CD14-positive monocyte (primary cell): ENCODE data around the gene MRPS24. TPM values are rescaled to one million over a fixed set of nuclear protein-coding genes. Genes with fewer than 3 reads are reported as not detected.

Experiments
- DNase-seq, 3 donors: peaks; one replicate each; pipeline ENCODE4 v3.0.0-alpha.2; 2011 to 2022
- H2AFZ ChIP-seq: 2 replicates; pipeline ENCODE4 v1.6.0; 2012; ENCODE audit warnings: mild to moderate bottlenecking, low read depth, low read length, inconsistent platforms; ENCODE audit not compliant: insufficient read depth, poor library complexity, severe bottlenecking
- H3K27ac ChIP-seq, 2 donors: 1 replicate in 1 of 2; 2 replicates in 1 of 2; pipeline ENCODE4 v1.5.1; 2012 to 2013; ENCODE audit warnings: low read length in 2 of 2, control low read depth in 1 of 2, inconsistent platforms in 1 of 2, low read depth in 1 of 2, mild to moderate bottlenecking in 1 of 2
- H3K27me3 ChIP-seq, 2 donors: one replicate each; pipeline versions ENCODE4 v1.6.0 to v1.6.1; 2011 to 2013; ENCODE audit warnings: low read length in 2 of 2; ENCODE audit not compliant: control insufficient read depth in 2 of 2, insufficient read depth in 2 of 2
- H3K36me3 ChIP-seq, 2 donors: replicated peaks in 1 of 2; 1 replicate in 1 of 2; 2 replicates in 1 of 2; pipeline versions ENCODE4 v1.5.1 to v1.6.1; 2012 to 2013; ENCODE audit warnings: low read length in 2 of 2, control low read depth in 1 of 2, inconsistent platforms in 1 of 2, mild to moderate bottlenecking in 1 of 2; ENCODE audit not compliant: insufficient read depth in 2 of 2, control insufficient read depth in 1 of 2
- H3K4me1 ChIP-seq, 2 donors: 1 replicate in 1 of 2; 2 replicates in 1 of 2; pipeline versions ENCODE4 v1.5.1 to v1.6.1; 2012 to 2013; ENCODE audit warnings: low read length in 2 of 2, control low read depth in 1 of 2, inconsistent platforms in 1 of 2, mild to moderate bottlenecking in 1 of 2, moderate library complexity in 1 of 2; ENCODE audit not compliant: insufficient read depth in 2 of 2, control insufficient read depth in 1 of 2
- H3K4me2 ChIP-seq: replicated peaks from 2 replicates; pipeline ENCODE3; 2012; ENCODE audit warnings: low read length, moderate library complexity, mild to moderate bottlenecking; ENCODE audit not compliant: poor library complexity, severe bottlenecking; ENCODE audit errors: extremely low read depth
- H3K4me3 ChIP-seq, 3 experiments: fragments of 200-600 bp in 1 of 3; sonication (generic) in 1 of 3; replicated peaks in 1 of 3; 1 replicate in 2 of 3; 2 replicates in 1 of 3; pipeline ENCODE4 v1.5.1; 2011 to 2013; ENCODE audit warnings: low read length in 3 of 3, mild to moderate bottlenecking in 3 of 3, control low read depth in 2 of 3, low read depth in 2 of 3, inconsistent platforms in 1 of 3, moderate library complexity in 1 of 3
- H3K79me2 ChIP-seq: 2 replicates; pipeline ENCODE4 v1.6.0; 2012; ENCODE audit warnings: mild to moderate bottlenecking, control low read depth, inconsistent platforms, low read length, moderate library complexity; ENCODE audit not compliant: insufficient read depth
- H3K9ac ChIP-seq: 2 replicates; pipeline ENCODE4 v1.6.0; 2017; ENCODE audit warnings: low read length, mild to moderate bottlenecking; ENCODE audit not compliant: insufficient read depth, poor library complexity, severe bottlenecking
- H3K9me3 ChIP-seq, 2 donors: replicated peaks in 1 of 2; 1 replicate in 1 of 2; 2 replicates in 1 of 2; pipeline versions ENCODE4 v1.5.1 to v1.6.1; 2012 to 2013; ENCODE audit warnings: low read length in 2 of 2, control low read depth in 1 of 2; ENCODE audit not compliant: control insufficient read depth in 1 of 2, insufficient read depth in 1 of 2
- H4K20me1 ChIP-seq: 2 replicates; pipeline ENCODE4 v1.6.0; 2012; ENCODE audit warnings: mild to moderate bottlenecking, low read length, control low read depth, moderate library complexity; ENCODE audit not compliant: insufficient read depth
- H3K27ac Mint-ChIP-seq, 7 donors: one replicate each; pipeline ENCODE4 v1.8.0; 2020; ENCODE audit warnings: mild to moderate bottlenecking in 7 of 7, mixed read lengths in 7 of 7, moderate library complexity in 6 of 7, inconsistent platforms in 2 of 7
- H3K27me3 Mint-ChIP-seq, 3 donors: one replicate each; pipeline ENCODE4 v1.8.0; 2021 to 2022; ENCODE audit warnings: low read depth in 3 of 3, mild to moderate bottlenecking in 3 of 3, mixed read lengths in 3 of 3, moderate library complexity in 3 of 3, inconsistent platforms in 1 of 3
- H3K36me3 Mint-ChIP-seq, 2 donors: one replicate each; pipeline ENCODE4 v1.8.0; 2020; ENCODE audit warnings: mixed read lengths in 2 of 2, inconsistent platforms in 1 of 2, mild to moderate bottlenecking in 1 of 2
- H3K4me1 Mint-ChIP-seq: one replicate; pipeline ENCODE4 v1.8.0; 2020; ENCODE audit warnings: mild to moderate bottlenecking, mixed read lengths
- H3K4me3 Mint-ChIP-seq, 2 donors: one replicate each; pipeline ENCODE4 v1.8.0; 2020; ENCODE audit warnings: mild to moderate bottlenecking in 2 of 2, mixed read lengths in 2 of 2, moderate library complexity in 1 of 2
- H3K9me3 Mint-ChIP-seq, 7 donors: one replicate each; pipeline ENCODE4 v1.8.0; 2020 to 2022; ENCODE audit warnings: mixed read lengths in 7 of 7, mild to moderate bottlenecking in 6 of 7, moderate library complexity in 6 of 7, inconsistent platforms in 2 of 7
- WGBS: methylation state at CpG from one replicate; pipeline ENCODE4 v1.1.5; 2013; ENCODE audit warnings: missing lambda C conversion rate; ENCODE audit not compliant: insufficient coverage; 5-methylcytosine and 5-hydroxymethylcytosine counted together
- intact Hi-C, 2 donors: fragments of 100-400 bp; cut with micrococcal nuclease; formaldehyde crosslinking; loops; one replicate each; pipeline versions ENCODE4 v1.15.0 to v1.15.1; 2023
- polyA plus RNA-seq, 3 donors: library from polyadenylated mRNA; depleted of rRNA in 1 of 3; unstranded in 2 of 3; stranded (reverse) in 1 of 3; fragments of 300-500 nt in 2 of 3; fragments of >200 nt in 1 of 3; fragmentation: Illumina TruSeq in 2 of 3; gene quantifications; 1 replicate in 2 of 3; 2 replicates in 1 of 3; pipeline ENCODE4 v1.2.3, GENCODE V29; 2012 to 2021
- TF ChIP-seq, protein P1 (sequence below): fragments of 200-600 bp; IDR thresholded peaks from one replicate; pipeline ENCODE4 v1.8.0; 2022; ENCODE audit warnings: antibody characterized with exemption, mild to moderate bottlenecking

MRPS24 gene
- polyA plus RNA-seq, 3 donors, result 79.2 to 112 (median 112) TPM

DNA sequence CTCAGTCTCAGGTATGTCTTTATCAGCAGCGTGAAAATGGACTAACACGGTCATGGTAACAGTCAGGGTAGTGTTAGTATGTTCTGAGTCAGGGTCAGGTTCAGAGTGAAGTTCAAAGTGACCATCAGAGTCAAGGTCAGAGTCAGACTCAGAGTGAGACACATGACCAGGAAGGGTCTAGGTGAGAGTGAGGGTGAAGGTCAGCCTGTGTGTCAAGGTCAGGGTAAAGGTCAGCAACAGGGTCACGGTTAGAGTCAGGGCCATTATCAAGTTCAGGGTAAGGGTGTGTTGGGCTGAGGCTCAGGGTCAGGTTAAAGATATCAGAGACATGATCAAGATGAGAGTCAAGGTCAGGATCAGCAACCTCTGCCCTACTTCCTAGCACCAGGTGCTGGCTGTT, 4.0 kb downstream of the MRPS24 start:
- Mint-ChIP-seq H3K27ac (peak overlapping the region in 1 of 7 donors; percentile 82), H3K4me1 (peaks cover 18% of the 10 kb centered on the region), H3K36me3 (peaks cover 25 to 26% of the 10 kb centered on the region in 2 donors), H3K4me3 (no peak overlapping the region), H3K9me3 (peaks cover 0 to 6% (median 0%) of the 10 kb centered on the region in 7 donors), H3K27me3 (peaks cover 2 to 3% (median 2%) of the 10 kb centered on the region in 3 donors)
- H3K36me3 ChIP-seq, result peaks cover 13 to 26% of the 10 kb centered on the region in 2 donors
- TF ChIP-seq, protein P1, sequence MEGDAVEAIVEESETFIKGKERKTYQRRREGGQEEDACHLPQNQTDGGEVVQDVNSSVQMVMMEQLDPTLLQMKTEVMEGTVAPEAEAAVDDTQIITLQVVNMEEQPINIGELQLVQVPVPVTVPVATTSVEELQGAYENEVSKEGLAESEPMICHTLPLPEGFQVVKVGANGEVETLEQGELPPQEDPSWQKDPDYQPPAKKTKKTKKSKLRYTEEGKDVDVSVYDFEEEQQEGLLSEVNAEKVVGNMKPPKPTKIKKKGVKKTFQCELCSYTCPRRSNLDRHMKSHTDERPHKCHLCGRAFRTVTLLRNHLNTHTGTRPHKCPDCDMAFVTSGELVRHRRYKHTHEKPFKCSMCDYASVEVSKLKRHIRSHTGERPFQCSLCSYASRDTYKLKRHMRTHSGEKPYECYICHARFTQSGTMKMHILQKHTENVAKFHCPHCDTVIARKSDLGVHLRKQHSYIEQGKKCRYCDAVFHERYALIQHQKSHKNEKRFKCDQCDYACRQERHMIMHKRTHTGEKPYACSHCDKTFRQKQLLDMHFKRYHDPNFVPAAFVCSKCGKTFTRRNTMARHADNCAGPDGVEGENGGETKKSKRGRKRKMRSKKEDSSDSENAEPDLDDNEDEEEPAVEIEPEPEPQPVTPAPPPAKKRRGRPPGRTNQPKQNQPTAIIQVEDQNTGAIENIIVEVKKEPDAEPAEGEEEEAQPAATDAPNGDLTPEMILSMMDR, result no peak
- no peak overlapping the region for H2AFZ ChIP-seq
- no peaks in the 10 kb centered on the region for H4K20me1 ChIP-seq
- no peak overlapping the region for H3K9ac ChIP-seq
- H3K4me2 ChIP-seq, result no peak overlapping the region
- intact Hi-C loops, result no loop called here
- no peaks in the 10 kb centered on the region for H3K9me3 ChIP-seq
- H3K27ac ChIP-seq, result no peak overlapping the region
- H3K4me3 ChIP-seq, result no peak overlapping the region
- WGBS, result 100% methylated on average over 2 of the region's 3 CpGs
- peaks cover 3% of the 10 kb centered on the region for H3K79me2 ChIP-seq
- peaks cover 14 to 16% of the 10 kb centered on the region in 2 donors for H3K4me1 ChIP-seq
- DNase-seq, result no peak
- no peaks in the 10 kb centered on the region for H3K27me3 ChIP-seq

DNA sequence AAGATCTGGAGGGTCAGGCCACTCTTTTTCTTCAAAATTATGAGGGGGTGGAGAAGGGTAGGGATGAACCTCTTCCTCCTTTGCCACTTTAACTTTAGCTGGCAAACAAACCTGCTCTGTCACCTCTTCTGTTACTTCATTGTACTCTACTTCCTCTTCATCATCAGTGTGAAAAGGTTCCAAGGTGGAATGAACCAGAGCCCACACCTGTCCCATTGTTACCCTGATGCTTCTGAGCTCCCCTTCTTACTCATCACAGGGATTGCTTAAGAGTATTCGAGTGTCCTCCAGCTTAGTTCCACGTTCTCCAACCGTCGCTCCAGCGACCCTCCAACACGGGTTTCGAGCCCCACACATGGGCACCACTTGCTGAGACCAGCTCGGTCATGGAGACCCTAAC, 5.2 kb downstream of the MRPS24 start:
- peaks cover 3% of the 10 kb centered on the region for H3K79me2 ChIP-seq
- H3K36me3 ChIP-seq, result peaks cover 13 to 26% of the 10 kb centered on the region in 2 donors
- Mint-ChIP-seq H3K27me3 (peaks cover 2 to 3% (median 2%) of the 10 kb centered on the region in 3 donors), H3K4me3 (no peak overlapping the region), H3K36me3 (peaks cover 25 to 26% of the 10 kb centered on the region in 2 donors), H3K9me3 (peaks cover 0 to 13% (median 5%) of the 10 kb centered on the region in 7 donors), H3K4me1 (peaks cover 10% of the 10 kb centered on the region), H3K27ac (peak overlapping the region in 1 of 7 donors; percentile 61)
- intact Hi-C loops, result no loop called here
- DNase-seq, result no peak
- no peak overlapping the region for H3K27ac ChIP-seq
- H3K4me3 ChIP-seq, result no peak overlapping the region
- H3K27me3 ChIP-seq, result no peaks in the 10 kb centered on the region
- no peaks in the 10 kb centered on the region for H3K9me3 ChIP-seq
- H3K4me2 ChIP-seq, result no peak overlapping the region
- no peak overlapping the region for H3K9ac ChIP-seq
- H3K4me1 ChIP-seq, result peaks cover 9 to 11% of the 10 kb centered on the region in 2 donors
- no peak overlapping the region for H2AFZ ChIP-seq
- WGBS, result 68% methylated on average over 4 of the region's 8 CpGs
- H4K20me1 ChIP-seq, result no peaks in the 10 kb centered on the region
- TF ChIP-seq, protein P1, result no peak
